ENCODE data around the gene TJAP1. TPM values are rescaled to one million over a fixed set of nuclear protein-coding genes. Genes with fewer than 3 reads are reported as not detected.
"Not testable (repeated sequence)": the region's sequence is repeated elsewhere in the genome, so short reads cannot be mapped to it uniquely, and the experiment has no call there.

TJAP1 gene
- total and polyA plus RNA-seq, 12 donors, result 17.6 to 77.5 (median 33.0) TPM

GRCh38 chr6:43460032-43460431, 17.3 kb upstream of the TJAP1 start:
- TF ChIP-seq POLR2A (IDR thresholded peaks at IDR 0.05) (no peak), CTCF (IDR thresholded peaks at IDR 0.05) (no peak)
- 77 to 88% (median 84%) methylated on average over 3 to 4 of the region's 4 CpGs for WGBS, 4 donors
- no peaks in the 10 kb centered on the region for H3K36me3 ChIP-seq (replicated peaks in 1 of 2)
- DNase-seq, result no peak
- peaks cover 3 to 7% of the 10 kb centered on the region in 2 donors for H3K4me1 ChIP-seq (replicated peaks in 1 of 2)
- intact Hi-C loops (cut with DNase I), result no loop called here
- no peaks in the 10 kb centered on the region for H3K9me3 ChIP-seq (replicated peaks in 1 of 3)
- no peak overlapping the region for H3K27ac ChIP-seq
- H3K27me3 ChIP-seq, result peaks cover 13% of the 10 kb centered on the region
- no peak overlapping the region for H3K4me3 ChIP-seq

- Histone ChIP-seq H3K9me3 (replicated peaks in 1 of 3) (no peaks in the 10 kb centered on the region), H3K4me3 (no peak overlapping the region), H3K27me3 (peaks cover 9% of the 10 kb centered on the region), H3K4me1 (replicated peaks in 1 of 2) (no peaks in the 10 kb centered on the region), H3K27ac (no peak overlapping the region), H3K36me3 (replicated peaks in 1 of 2) (no peaks in the 10 kb centered on the region)
- intact Hi-C loops (cut with DNase I), result no loop called here
- no peak for DNase-seq
- 60 to 70% (median 66%) methylated on average over 5 of the region's 5 CpGs for WGBS, 4 donors
- no peak for TF ChIP-seq CTCF (IDR thresholded peaks at IDR 0.05)
- no peak for TF ChIP-seq POLR2A (IDR thresholded peaks at IDR 0.05)
These were observed 15.4 kb upstream of the TJAP1 start for GRCh38 chr6:43461936-43462335.

GRCh38 chr6:43464337-43464736, 13.0 kb upstream of the TJAP1 start:
- Histone ChIP-seq H3K36me3 (replicated peaks in 1 of 2) (no peaks in the 10 kb centered on the region), H3K27ac (no peak overlapping the region), H3K4me1 (replicated peaks in 1 of 2) (no peaks in the 10 kb centered on the region), H3K27me3 (peaks cover 9% of the 10 kb centered on the region), H3K4me3 (no peak overlapping the region), H3K9me3 (replicated peaks in 1 of 3) (no peaks in the 10 kb centered on the region)
- DNase-seq, result no peak
- WGBS, 4 donors, result 74 to 84% (median 80%) methylated on average over 8 of the region's 8 CpGs
- TF ChIP-seq POLR2A (IDR thresholded peaks at IDR 0.05), result no peak
- TF ChIP-seq CTCF (IDR thresholded peaks at IDR 0.05), result no peak
- intact Hi-C loops (cut with DNase I), result no loop called here

- TF ChIP-seq CTCF (IDR thresholded peaks at IDR 0.05) (no peak), POLR2A (IDR thresholded peaks at IDR 0.05) (no peak)
- H3K36me3 ChIP-seq (replicated peaks in 1 of 2), result no peaks in the 10 kb centered on the region
- H3K4me1 ChIP-seq (replicated peaks in 1 of 2), result no peaks in the 10 kb centered on the region
- H3K9me3 ChIP-seq (replicated peaks in 1 of 3), result no peaks in the 10 kb centered on the region
- H3K27ac ChIP-seq, result no peak overlapping the region
- H3K4me3 ChIP-seq, result no peak overlapping the region
- WGBS, 4 donors, result 52 to 70% (median 60%) methylated on average over 1 to 2 of the region's 2 CpGs
- intact Hi-C loops (cut with DNase I), result no loop called here
- no peak for DNase-seq
- H3K27me3 ChIP-seq, result peaks cover 9% of the 10 kb centered on the region
These were observed 11.4 kb upstream of the TJAP1 start for GRCh38 chr6:43465948-43466347.

GRCh38 chr6:43467265-43467664, 10.1 kb upstream of the TJAP1 start:
- DNase-seq; H3K36me3 ChIP-seq (replicated peaks in 1 of 2); H3K27ac ChIP-seq; H3K9me3 ChIP-seq (replicated peaks in 1 of 3); H3K4me1 ChIP-seq (replicated peaks in 1 of 2); H3K27me3 ChIP-seq; H3K4me3 ChIP-seq; intact Hi-C loops (cut with DNase I): not testable (repeated sequence)
- 62 to 71% (median 66%) methylated on average over 5 of the region's 5 CpGs for WGBS, 4 donors

Data from adrenal gland (tissue), 12 donors.